HepG2 (cell line): ENCODE data around the gene EFNA3. TPM values are rescaled to one million over a fixed set of nuclear protein-coding genes. Genes with fewer than 3 reads are reported as not detected.
A peak's percentile ranks its signal among the peaks of the same experiment; 100 is the strongest.

Experiments
- MXD3 ChIP-seq: IDR thresholded peaks from 2 replicates; pipeline ENCODE4 v1.6.1; 2016; ENCODE audit warnings: mild to moderate bottlenecking, missing biosample characterization, missing genetic modification reagents
- POGZ ChIP-seq: sonication (generic); formaldehyde crosslinking; IDR thresholded peaks from 2 replicates; pipeline ENCODE4 v1.4.0; 2020; ENCODE audit warnings: mild to moderate bottlenecking, missing genetic modification reagents
- SCMH1 ChIP-seq: sonication (generic); formaldehyde crosslinking; IDR thresholded peaks from 2 replicates; pipeline ENCODE4 v1.9.0; 2021; ENCODE audit warnings: missing genetic modification reagents, mild to moderate bottlenecking, borderline replicate concordance
- THRA ChIP-seq: sonication (generic); formaldehyde crosslinking; IDR thresholded peaks from 2 replicates; pipeline ENCODE4 v1.4.0; 2020; ENCODE audit warnings: missing genetic modification reagents, borderline replicate concordance
- ZBTB33 ChIP-seq: sonication (generic); formaldehyde crosslinking; IDR thresholded peaks from 2 replicates; pipeline ENCODE4 v1.4.0; 2020; ENCODE audit warnings: missing genetic modification reagents
- ZC3H13 ChIP-seq: sonication (generic); formaldehyde crosslinking; IDR thresholded peaks from 2 replicates; pipeline ENCODE4 v1.8.1; 2023; ENCODE audit warnings: mild to moderate bottlenecking, missing genetic modification reagents, moderate library complexity
- ZNF225 ChIP-seq: sonication (generic); formaldehyde crosslinking; IDR thresholded peaks from 2 replicates; pipeline ENCODE4 v1.4.0; 2020; ENCODE audit warnings: mild to moderate bottlenecking, missing genetic modification reagents
- ZNF724P ChIP-seq: sonication (generic); formaldehyde crosslinking; IDR thresholded peaks from 2 replicates; pipeline ENCODE4 v1.8.0; 2022; ENCODE audit warnings: missing genetic modification reagents, borderline replicate concordance
- polyA plus RNA-seq, 8 experiments: library from polyadenylated mRNA; depleted of rRNA in 3 of 8; stranded (reverse) in 7 of 8; unstranded in 1 of 8; fragments of >200 nt; fragmentation: Illumina TruSeq in 4 of 8; extraction: Trizol in 4 of 8; gene quantifications; 2 replicates each; pipeline versions ENCODE4 v1.2.1 to v1.2.3, GENCODE V29; 2011 to 2016; ENCODE audit warnings: low read depth in 4 of 8, missing spikeins in 1 of 8, mixed read lengths in 1 of 8; ENCODE audit not compliant: insufficient read depth in 1 of 8
- total RNA-seq, 5 experiments: library from RNA; depleted of rRNA; stranded (reverse); fragments of >200 nt; fragmentation: Illumina TruSeq; extraction: Trizol; gene quantifications; 2 replicates each; pipeline ENCODE4 v1.2.3, GENCODE V29; 2016; ENCODE audit warnings: low read depth in 1 of 5
- TF ChIP-seq, protein P1 (sequence below): sonication (generic); formaldehyde crosslinking; IDR thresholded peaks from 2 replicates; pipeline ENCODE4 v1.4.0; 2020; ENCODE audit warnings: mild to moderate bottlenecking, missing genetic modification reagents, borderline replicate concordance
- TF ChIP-seq, protein P2 (sequence below): sonication (generic); formaldehyde crosslinking; IDR thresholded peaks from 2 replicates; pipeline ENCODE4 v1.5.0; 2020; ENCODE audit warnings: missing genetic modification reagents
- TF ChIP-seq, protein P3 (sequence below): IDR thresholded peaks from 2 replicates; pipeline ENCODE4 v1.6.1; 2016; ENCODE audit warnings: low read depth, missing genetic modification reagents, missing compliant biosample characterization

Gene EFNA3
- total and polyA plus RNA-seq, 2 of the 13 experiments (the other 11 are each of a cell fraction or from before 2014, with no cell fraction given), result 1.0 to 5.7 TPM

- TF ChIP-seq, protein P1, sequence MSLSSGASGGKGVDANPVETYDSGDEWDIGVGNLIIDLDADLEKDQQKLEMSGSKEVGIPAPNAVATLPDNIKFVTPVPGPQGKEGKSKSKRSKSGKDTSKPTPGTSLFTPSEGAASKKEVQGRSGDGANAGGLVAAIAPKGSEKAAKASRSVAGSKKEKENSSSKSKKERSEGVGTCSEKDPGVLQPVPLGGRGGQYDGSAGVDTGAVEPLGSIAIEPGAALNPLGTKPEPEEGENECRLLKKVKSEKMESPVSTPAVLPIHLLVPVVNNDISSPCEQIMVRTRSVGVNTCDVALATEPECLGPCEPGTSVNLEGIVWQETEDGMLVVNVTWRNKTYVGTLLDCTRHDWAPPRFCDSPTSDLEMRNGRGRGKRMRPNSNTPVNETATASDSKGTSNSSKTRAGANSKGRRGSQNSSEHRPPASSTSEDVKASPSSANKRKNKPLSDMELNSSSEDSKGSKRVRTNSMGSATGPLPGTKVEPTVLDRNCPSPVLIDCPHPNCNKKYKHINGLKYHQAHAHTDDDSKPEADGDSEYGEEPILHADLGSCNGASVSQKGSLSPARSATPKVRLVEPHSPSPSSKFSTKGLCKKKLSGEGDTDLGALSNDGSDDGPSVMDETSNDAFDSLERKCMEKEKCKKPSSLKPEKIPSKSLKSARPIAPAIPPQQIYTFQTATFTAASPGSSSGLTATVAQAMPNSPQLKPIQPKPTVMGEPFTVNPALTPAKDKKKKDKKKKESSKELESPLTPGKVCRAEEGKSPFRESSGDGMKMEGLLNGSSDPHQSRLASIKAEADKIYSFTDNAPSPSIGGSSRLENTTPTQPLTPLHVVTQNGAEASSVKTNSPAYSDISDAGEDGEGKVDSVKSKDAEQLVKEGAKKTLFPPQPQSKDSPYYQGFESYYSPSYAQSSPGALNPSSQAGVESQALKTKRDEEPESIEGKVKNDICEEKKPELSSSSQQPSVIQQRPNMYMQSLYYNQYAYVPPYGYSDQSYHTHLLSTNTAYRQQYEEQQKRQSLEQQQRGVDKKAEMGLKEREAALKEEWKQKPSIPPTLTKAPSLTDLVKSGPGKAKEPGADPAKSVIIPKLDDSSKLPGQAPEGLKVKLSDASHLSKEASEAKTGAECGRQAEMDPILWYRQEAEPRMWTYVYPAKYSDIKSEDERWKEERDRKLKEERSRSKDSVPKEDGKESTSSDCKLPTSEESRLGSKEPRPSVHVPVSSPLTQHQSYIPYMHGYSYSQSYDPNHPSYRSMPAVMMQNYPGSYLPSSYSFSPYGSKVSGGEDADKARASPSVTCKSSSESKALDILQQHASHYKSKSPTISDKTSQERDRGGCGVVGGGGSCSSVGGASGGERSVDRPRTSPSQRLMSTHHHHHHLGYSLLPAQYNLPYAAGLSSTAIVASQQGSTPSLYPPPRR (CRISPR knock-in tag), result peak; percentile 92
- TF ChIP-seq THRA, result peak; percentile 63; the same call in 1 of the 2 replicates
- TF ChIP-seq ZC3H13, result peak; percentile 80
- TF ChIP-seq, protein P2, sequence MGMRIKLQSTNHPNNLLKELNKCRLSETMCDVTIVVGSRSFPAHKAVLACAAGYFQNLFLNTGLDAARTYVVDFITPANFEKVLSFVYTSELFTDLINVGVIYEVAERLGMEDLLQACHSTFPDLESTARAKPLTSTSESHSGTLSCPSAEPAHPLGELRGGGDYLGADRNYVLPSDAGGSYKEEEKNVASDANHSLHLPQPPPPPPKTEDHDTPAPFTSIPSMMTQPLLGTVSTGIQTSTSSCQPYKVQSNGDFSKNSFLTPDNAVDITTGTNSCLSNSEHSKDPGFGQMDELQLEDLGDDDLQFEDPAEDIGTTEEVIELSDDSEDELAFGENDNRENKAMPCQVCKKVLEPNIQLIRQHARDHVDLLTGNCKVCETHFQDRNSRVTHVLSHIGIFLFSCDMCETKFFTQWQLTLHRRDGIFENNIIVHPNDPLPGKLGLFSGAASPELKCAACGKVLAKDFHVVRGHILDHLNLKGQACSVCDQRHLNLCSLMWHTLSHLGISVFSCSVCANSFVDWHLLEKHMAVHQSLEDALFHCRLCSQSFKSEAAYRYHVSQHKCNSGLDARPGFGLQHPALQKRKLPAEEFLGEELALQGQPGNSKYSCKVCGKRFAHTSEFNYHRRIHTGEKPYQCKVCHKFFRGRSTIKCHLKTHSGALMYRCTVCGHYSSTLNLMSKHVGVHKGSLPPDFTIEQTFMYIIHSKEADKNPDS (CRISPR knock-in tag), result no peak
- TF ChIP-seq POGZ (CRISPR knock-in tag), result peak; percentile 47; the same call in 1 of the 2 replicates
- no peak for TF ChIP-seq MXD3 (CRISPR knock-in tag)
- TF ChIP-seq, protein P3, sequence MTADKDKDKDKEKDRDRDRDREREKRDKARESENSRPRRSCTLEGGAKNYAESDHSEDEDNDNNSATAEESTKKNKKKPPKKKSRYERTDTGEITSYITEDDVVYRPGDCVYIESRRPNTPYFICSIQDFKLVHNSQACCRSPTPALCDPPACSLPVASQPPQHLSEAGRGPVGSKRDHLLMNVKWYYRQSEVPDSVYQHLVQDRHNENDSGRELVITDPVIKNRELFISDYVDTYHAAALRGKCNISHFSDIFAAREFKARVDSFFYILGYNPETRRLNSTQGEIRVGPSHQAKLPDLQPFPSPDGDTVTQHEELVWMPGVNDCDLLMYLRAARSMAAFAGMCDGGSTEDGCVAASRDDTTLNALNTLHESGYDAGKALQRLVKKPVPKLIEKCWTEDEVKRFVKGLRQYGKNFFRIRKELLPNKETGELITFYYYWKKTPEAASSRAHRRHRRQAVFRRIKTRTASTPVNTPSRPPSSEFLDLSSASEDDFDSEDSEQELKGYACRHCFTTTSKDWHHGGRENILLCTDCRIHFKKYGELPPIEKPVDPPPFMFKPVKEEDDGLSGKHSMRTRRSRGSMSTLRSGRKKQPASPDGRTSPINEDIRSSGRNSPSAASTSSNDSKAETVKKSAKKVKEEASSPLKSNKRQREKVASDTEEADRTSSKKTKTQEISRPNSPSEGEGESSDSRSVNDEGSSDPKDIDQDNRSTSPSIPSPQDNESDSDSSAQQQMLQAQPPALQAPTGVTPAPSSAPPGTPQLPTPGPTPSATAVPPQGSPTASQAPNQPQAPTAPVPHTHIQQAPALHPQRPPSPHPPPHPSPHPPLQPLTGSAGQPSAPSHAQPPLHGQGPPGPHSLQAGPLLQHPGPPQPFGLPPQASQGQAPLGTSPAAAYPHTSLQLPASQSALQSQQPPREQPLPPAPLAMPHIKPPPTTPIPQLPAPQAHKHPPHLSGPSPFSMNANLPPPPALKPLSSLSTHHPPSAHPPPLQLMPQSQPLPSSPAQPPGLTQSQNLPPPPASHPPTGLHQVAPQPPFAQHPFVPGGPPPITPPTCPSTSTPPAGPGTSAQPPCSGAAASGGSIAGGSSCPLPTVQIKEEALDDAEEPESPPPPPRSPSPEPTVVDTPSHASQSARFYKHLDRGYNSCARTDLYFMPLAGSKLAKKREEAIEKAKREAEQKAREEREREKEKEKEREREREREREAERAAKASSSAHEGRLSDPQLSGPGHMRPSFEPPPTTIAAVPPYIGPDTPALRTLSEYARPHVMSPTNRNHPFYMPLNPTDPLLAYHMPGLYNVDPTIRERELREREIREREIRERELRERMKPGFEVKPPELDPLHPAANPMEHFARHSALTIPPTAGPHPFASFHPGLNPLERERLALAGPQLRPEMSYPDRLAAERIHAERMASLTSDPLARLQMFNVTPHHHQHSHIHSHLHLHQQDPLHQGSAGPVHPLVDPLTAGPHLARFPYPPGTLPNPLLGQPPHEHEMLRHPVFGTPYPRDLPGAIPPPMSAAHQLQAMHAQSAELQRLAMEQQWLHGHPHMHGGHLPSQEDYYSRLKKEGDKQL (CRISPR knock-in tag), result peak; percentile 74
- TF ChIP-seq SCMH1 (CRISPR knock-in tag), result no peak
- TF ChIP-seq ZBTB33 (CRISPR knock-in tag), result no peak
- TF ChIP-seq ZNF724P, result no peak
- peak; percentile 87 for TF ChIP-seq ZNF225 (CRISPR knock-in tag)
Observed at GRCh38 chr1:155128755-155129473, 50.3 kb downstream of the EFNA3 start (continued).
